M059J (cell line): ENCODE data around the gene SMAD7. TPM values are rescaled to one million over a fixed set of nuclear protein-coding genes. Genes with fewer than 3 reads are reported as not detected.

Source experiments
- DNase-seq: peaks from one replicate; pipeline ENCODE4 v3.0.0-alpha.2; 2012; ENCODE audit warnings: low read depth
- total RNA-seq: library from RNA; depleted of rRNA; stranded (reverse); fragments of >200 nt; shearing (Covaris generic); gene quantifications from 2 replicates; pipeline ENCODE4 v1.2.3, GENCODE V29; 2014

SMAD7 gene
- total RNA-seq, 1 experiment from 2014 or later, result 19.3 TPM

- no peak for DNase-seq
These were observed 36.3 kb upstream of the SMAD7 start for GRCh38 chr18:48986851-48987761.

DNA sequence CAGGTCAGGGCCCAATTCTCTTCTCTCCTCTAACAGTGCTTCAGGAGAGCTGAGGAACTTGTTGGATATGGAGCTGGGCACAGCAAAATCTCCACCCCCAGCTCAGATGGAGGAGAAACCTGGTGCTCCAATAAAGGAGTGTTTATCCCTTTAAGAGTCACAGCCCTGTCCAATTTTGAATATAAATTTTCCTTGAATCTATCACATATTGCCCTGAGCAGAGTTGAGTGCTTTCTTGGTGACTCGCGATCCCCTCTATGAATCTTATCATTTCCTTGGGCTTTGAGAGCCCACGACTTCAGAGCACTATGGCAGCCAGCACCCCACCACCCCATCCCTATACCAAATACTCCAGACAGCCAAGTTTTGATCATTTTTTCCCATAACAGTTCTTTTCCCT is 34.4 kb upstream of the SMAD7 start:
- no peak for DNase-seq

DNA sequence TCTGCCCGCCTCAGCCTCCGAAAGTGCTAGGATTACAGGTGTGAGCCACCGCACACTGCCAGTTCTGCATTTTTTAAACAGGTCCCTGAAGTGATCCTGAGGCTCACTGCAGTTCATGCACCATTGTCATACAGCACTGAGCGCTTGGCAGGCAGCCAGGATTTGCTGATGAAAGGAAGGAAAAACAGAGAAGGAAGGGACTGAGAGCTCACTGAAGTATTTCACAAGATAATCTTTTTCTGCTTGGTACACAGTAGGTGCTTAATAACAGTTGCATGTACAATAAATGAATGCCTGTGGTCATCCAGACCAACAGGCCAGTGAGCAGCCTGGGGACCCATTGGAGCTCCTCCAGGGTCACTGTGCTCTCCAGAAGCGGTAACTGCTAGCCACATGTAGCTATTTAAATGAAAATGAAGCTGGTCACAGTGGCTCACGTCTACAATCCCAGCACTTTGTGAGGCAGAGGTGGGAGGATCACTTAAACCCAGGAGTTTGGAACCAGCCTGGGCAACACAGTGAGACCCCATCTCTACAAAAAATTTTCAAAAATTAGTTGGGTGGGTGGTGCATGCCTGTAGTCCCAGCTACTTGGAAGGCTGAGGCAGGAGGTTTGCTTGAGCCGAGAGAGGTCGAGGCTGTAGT is 33.1 kb upstream of the SMAD7 start:
- DNase-seq, result no peak

GRCh38 chr18:48982266-48982665 is 31.5 kb upstream of the SMAD7 start:
- DNase-seq, result no peak

- peak; percentile 51 for DNase-seq
These were observed 29.5 kb upstream of the SMAD7 start for GRCh38 chr18:48979944-48980890.

- no peak for DNase-seq
These were observed 27.1 kb upstream of the SMAD7 start for GRCh38 chr18:48977914-48978313.

- peak; percentile 74 for DNase-seq
These were observed 25.3 kb upstream of the SMAD7 start for GRCh38 chr18:48975817-48976649.

GRCh38 chr18:48975120-48975816 is 24.5 kb upstream of the SMAD7 start:
- no peak for DNase-seq

DNA sequence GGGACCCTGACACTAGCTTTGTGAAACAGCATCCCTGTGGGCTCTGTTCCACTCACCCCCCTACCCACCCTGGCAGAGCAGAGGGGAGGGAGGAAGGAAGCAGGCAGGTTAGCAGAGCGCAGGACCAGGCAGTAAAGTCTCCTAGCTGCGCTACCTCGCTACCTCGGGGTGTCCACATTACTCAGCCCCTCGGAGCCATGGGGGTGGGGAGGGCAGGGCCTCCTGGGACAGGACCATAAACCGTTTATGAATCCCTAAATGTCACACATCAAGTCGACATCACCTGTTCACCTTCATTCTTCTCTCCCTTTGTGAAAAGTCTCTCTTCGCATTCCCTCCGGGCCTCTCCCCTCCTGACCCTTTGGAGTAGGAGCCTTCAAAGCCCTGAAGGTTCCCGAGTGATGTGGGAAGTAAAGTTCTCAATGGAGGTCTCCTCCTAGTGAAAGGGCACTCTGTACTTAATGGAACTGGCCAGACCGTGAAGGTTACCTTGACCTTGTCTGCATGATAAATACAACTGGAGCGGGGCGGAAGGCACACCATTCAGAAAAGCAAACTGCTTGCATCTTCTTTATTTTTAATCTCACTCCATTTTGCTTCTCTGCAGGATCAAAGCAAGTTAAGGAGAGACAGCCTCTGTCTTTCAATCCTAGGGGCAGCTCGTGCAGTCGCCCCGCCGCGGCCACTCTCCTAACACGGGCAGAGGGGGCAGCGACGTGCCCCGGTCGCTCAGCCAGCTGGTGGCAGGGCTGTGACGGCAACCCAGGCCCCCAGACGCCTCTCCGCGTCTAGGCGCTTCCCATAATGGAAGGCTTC is 23.7 kb upstream of the SMAD7 start:
- DNase-seq, result no peak

DNA sequence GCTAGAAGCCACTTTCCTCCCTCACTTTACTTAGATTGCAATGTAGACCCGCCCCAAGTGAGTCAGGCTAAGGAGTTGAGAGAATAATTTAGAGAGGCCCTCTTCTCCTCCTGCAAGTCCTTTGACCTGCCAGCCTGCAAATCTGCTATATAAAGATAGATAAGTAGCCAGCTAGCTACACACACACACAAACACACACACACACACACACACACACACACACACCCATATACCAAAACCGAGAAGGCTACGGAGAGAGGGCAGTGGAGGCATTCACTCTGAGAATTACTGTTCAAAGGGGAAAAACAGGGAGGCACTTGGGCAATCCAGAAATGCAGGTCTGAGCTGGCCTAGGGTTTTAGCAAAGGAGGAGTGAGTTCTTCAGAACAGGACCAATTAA is 23.0 kb upstream of the SMAD7 start:
- no peak for DNase-seq

DNA sequence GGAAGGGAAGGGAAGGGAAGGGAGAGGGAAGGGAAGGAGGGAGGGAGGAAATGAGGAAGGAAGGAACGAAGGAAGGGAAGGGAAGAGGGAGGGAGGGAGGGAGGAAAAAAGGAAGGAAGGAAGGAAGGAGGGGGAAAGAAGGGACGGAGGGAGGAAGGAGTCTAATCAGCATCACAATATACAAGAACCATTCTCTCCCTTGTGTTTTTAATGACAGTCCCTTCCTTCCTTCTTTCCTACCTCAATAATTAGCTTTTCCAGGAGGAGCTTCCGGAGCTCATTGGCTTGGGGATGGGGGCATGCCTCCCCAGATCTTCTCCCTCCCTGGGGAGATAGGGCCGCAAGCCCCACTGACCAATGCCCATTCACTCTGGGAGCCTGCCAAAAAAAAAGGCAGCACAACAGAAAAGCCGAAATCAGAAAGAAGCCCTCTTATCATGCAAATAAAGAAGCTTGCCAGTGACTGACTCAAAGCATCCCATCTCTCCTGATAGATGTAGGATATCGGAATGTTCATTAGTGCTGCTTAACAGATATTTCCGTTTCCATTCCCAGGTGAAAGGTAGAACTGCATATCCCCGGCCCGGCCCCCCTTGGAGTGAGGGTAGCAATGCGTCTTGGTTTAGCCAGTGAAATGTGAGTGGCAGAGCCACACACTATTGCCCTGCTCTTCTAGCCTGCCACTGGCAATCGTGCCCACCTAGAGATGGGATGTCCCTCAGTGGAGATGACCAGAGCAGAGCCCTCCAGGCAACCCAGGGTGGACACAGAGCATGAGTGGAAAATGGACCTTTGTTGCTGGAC is 17.8 kb upstream of the SMAD7 start:
- no peak for DNase-seq

- DNase-seq, result no peak
These were observed 16.8 kb upstream of the SMAD7 start for GRCh38 chr18:48967545-48967944.

DNA sequence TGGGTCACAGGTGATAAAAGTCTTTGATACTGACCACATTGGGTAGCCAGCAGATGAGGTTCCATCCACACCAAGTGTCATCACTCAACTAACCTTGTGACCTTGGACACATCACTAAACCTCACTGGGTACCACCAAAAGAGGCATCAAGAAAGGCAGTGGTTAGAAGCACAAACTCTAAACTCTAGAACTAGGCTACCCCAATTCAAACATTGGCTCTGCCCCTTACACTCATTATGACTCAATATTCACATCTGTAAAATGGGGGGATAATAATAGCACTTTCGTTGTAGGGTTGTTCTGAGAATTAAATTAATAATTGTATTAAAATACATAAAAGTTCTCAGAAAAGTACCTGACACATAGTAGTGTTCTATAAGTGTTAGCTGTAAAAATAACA is 15.8 kb upstream of the SMAD7 start:
- DNase-seq, result no peak

GRCh38 chr18:48963586-48964470 is 13.1 kb upstream of the SMAD7 start:
- no peak for DNase-seq

- no peak for DNase-seq
These were observed 12.3 kb upstream of the SMAD7 start for GRCh38 chr18:48962994-48963561.

DNA sequence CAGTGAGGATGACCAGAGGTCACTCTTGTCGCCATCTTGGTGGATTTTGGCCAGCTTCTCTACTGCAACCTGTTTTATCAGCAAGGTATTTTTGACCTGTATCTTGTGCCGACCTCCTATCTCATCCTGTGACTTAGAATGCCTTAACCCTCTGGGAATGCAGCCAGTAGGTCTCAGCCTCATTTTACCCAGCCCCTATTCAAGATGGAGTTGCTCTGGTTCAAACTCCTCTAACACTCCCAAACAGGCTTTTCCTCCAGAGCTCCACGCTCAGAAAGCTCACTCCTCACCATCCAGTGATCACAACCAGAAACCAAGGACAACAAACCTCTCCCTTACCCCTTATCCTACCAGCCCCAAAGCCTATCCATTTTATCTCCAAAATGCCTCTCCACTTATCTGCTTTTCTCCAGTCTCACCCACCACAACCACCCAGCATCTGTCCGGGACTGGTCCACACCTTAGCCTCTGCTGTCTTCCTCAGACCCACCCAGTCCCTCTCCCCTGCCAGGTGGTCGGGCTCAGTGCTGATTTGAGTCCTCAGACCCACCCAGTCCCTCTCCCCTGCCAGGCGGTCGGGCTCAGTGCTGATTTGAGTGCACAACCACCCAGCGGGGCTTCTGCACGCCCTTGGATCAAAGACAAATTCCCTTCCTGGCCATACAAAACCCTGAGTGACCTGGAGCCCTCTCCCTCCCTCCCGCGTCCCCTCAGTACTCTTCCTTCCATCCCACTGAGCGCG is 11.7 kb upstream of the SMAD7 start:
- DNase-seq, result no peak

DNA sequence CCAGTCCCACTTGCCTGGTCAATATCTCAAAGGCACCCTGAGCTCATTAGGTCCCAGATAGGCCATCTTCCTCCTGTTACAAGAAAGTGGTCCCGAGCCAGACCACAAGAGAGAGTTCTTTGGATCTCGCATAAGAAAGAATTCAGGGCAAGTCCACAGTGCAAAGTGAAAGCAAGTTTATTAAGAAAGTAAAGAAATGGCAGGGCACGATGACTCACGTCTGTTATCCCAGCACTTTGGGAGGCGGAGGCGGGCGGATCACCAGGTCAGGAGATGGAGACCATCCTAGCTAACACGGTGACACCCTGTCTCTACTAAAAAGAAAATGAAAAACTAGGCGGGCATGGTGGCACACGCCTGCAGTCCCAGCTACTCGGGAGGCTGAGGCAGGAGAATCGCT is 10.8 kb upstream of the SMAD7 start:
- peak; percentile 83 for DNase-seq
